OCI-LY7 (cell line): ENCODE data around the gene ANKRD66. TPM values are rescaled to one million over a fixed set of nuclear protein-coding genes. Genes with fewer than 3 reads are reported as not detected.

Experiments
- BruUV-seq: library from RNA; stranded (reverse); fragments of 400-500 nt; replicated peaks from 2 replicates; lab custom pipeline; 2021; lab: Mats Ljungman, UMichigan
- CTCF ChIA-PET: fragments of 300-600 bp; sonication (Branson Sonifier 250); formaldehyde crosslinking; loops from one replicate; lab custom pipeline; 2022; ENCODE audit warnings: antibody characterized with exemption; ENCODE audit not compliant: unreplicated experiment; lab: Charles Lee
- POLR2A ChIA-PET: fragments of 300-600 bp; sonication (Branson Sonifier 250); formaldehyde crosslinking; loops from one replicate; lab custom pipeline; 2022; ENCODE audit warnings: antibody characterized with exemption; lab: Charles Lee
- DNase-seq: peaks from one replicate; pipeline ENCODE4 v3.0.0-alpha.2; 2015; ENCODE audit warnings: low spot score
- H2AFZ ChIP-seq: fragments of 200-600 bp; sonication (generic), shearing (Covaris generic); 2 replicates; pipeline ENCODE4 v1.6.1; 2014; ENCODE audit warnings: mild to moderate bottlenecking, antibody characterized with exemption, low read length, moderate library complexity
- H3K27ac ChIP-seq: fragments of 200-600 bp; sonication (generic); 2 replicates; pipeline ENCODE4 v1.5.1; 2014; ENCODE audit warnings: mixed run types, low read depth, mild to moderate bottlenecking, moderate library complexity, low read length, inconsistent platforms; ENCODE audit not compliant: poor library complexity, severe bottlenecking
- H3K36me3 ChIP-seq: fragments of 200-600 bp; sonication (generic); 2 replicates; pipeline ENCODE4 v1.6.1; 2014; ENCODE audit warnings: mild to moderate bottlenecking, antibody characterized with exemption, low read length, moderate library complexity, mixed read lengths; ENCODE audit not compliant: insufficient read depth
- H3K4me1 ChIP-seq: fragments of 200-600 bp; sonication (generic); 2 replicates; pipeline ENCODE4 v1.5.1; 2014; ENCODE audit warnings: mild to moderate bottlenecking, low read length; ENCODE audit not compliant: insufficient read depth, poor library complexity, severe bottlenecking
- H3K4me2 ChIP-seq: fragments of 200-600 bp; sonication (generic); 2 replicates; pipeline ENCODE4 v1.6.1; 2014; ENCODE audit warnings: mild to moderate bottlenecking, low read length
- H3K4me3 ChIP-seq: fragments of 200-600 bp; sonication (generic); 2 replicates; pipeline ENCODE4 v1.5.1; 2014; ENCODE audit warnings: mild to moderate bottlenecking, low read depth, low read length; ENCODE audit not compliant: poor library complexity, severe bottlenecking
- H3K79me2 ChIP-seq: fragments of 200-600 bp; sonication (generic); 2 replicates; pipeline ENCODE4 v1.6.1; 2016; ENCODE audit warnings: low read depth, mild to moderate bottlenecking, low read length, moderate library complexity, mixed read lengths; ENCODE audit not compliant: insufficient read depth
- H3K9me2 ChIP-seq: fragments of 200-600 bp; sonication (generic); 2 replicates; pipeline ENCODE4 v1.6.1; 2016; ENCODE audit warnings: mild to moderate bottlenecking, low read length, mixed read lengths; ENCODE audit not compliant: insufficient read depth
- H3K9me3 ChIP-seq: fragments of 200-600 bp; sonication (generic); 2 replicates; pipeline ENCODE4 v1.6.1; 2014; ENCODE audit warnings: mild to moderate bottlenecking, mixed run types, low read length, mixed read lengths
- H4K20me1 ChIP-seq: fragments of 200-600 bp; sonication (generic); 2 replicates; pipeline ENCODE4 v1.6.1; 2014; ENCODE audit warnings: mild to moderate bottlenecking, antibody characterized with exemption, low read length, moderate library complexity, mixed read lengths; ENCODE audit not compliant: insufficient read depth
- CTCF ChIP-seq: fragments of 200-600 bp; sonication (generic); conservative IDR thresholded peaks from 2 replicates; pipeline ENCODE4 v1.5.1; 2014; ENCODE audit warnings: mild to moderate bottlenecking, antibody characterized with exemption, low read length, moderate library complexity, mixed read lengths
- EZH2phosphoT487 ChIP-seq: fragments of 200-600 bp; sonication (generic); IDR thresholded peaks from 2 replicates; pipeline ENCODE4 v1.6.1; 2018; ENCODE audit warnings: low read depth, borderline replicate concordance, mild to moderate bottlenecking, mixed run types, antibody characterized with exemption, low read length, moderate library complexity, mixed read lengths
- intact Hi-C: fragments of 100-400 bp; cut with micrococcal nuclease; formaldehyde crosslinking; loops from one replicate; pipeline ENCODE4 v1.10.0; 2022; ENCODE audit not compliant: unreplicated experiment
- total RNA-seq, 2 experiments: library from RNA; depleted of rRNA in 1 of 2; stranded (reverse); fragments of >200 nt in 1 of 2; shearing (Covaris generic) in 1 of 2; gene quantifications; 2 replicates each; pipeline ENCODE4 v1.2.3, GENCODE V29; 2014 to 2022

The ANKRD66 gene
- total RNA-seq, 2 experiments from 2014 or later: not detected

GRCh38 chr6:46795816-46796215 lies 49.1 kb downstream of the ANKRD66 start:
- H3K4me2 ChIP-seq: no peak overlapping the region
- H3K9me2 ChIP-seq: no peaks in the 10 kb centered on the region; the same call in 1 of the 2 replicates
- H3K36me3 ChIP-seq: no peaks in the 10 kb centered on the region
- H3K4me1 ChIP-seq: no peaks in the 10 kb centered on the region
- no peaks in the 10 kb centered on the region for H3K79me2 ChIP-seq
- no peak for TF ChIP-seq CTCF
- TF ChIP-seq EZH2phosphoT487: no peak
- no peak overlapping the region for H3K4me3 ChIP-seq
- H4K20me1 ChIP-seq: no peaks in the 10 kb centered on the region
- H3K27ac ChIP-seq: no peak overlapping the region
- CTCF ChIA-PET: interaction anchor here (0.6 kb wide), 1 partner anchor 18 kb away, joined by 3 read pairs; no protein-coding TSS in a partner anchor
- POLR2A ChIA-PET: no interaction called here
- no peaks in the 10 kb centered on the region for H3K9me3 ChIP-seq
- BruUV-seq: no TSS peak
- no peak overlapping the region for H2AFZ ChIP-seq
- intact Hi-C loops: no loop called here
- DNase-seq: no peak

- ChIA-PET POLR2A (no interaction called here), CTCF (no interaction called here)
- no peaks in the 10 kb centered on the region for H3K79me2 ChIP-seq
- H3K4me1 ChIP-seq: no peaks in the 10 kb centered on the region
- no TSS peak for BruUV-seq
- no peaks in the 10 kb centered on the region for H3K9me2 ChIP-seq
- DNase-seq: no peak
- H3K4me2 ChIP-seq: no peak overlapping the region
- intact Hi-C loops: no loop called here
- H3K4me3 ChIP-seq: no peak overlapping the region
- no peaks in the 10 kb centered on the region for H3K9me3 ChIP-seq
- no peak overlapping the region for H2AFZ ChIP-seq
- TF ChIP-seq EZH2phosphoT487 (no peak), CTCF (no peak)
- H3K27ac ChIP-seq: no peak overlapping the region
- no peaks in the 10 kb centered on the region for H4K20me1 ChIP-seq
- no peaks in the 10 kb centered on the region for H3K36me3 ChIP-seq
These were observed 50.3 kb downstream of the ANKRD66 start for GRCh38 chr6:46796848-46797580.

- CTCF ChIA-PET: no interaction called here
- no peak for DNase-seq
- no peak overlapping the region for H3K4me3 ChIP-seq
- H4K20me1 ChIP-seq: no peaks in the 10 kb centered on the region
- H3K79me2 ChIP-seq: no peaks in the 10 kb centered on the region
- no peaks in the 10 kb centered on the region for H3K36me3 ChIP-seq
- no peak overlapping the region for H2AFZ ChIP-seq
- intact Hi-C loops: no loop called here
- no peaks in the 10 kb centered on the region for H3K9me3 ChIP-seq
- H3K9me2 ChIP-seq: no peaks in the 10 kb centered on the region
- no peak overlapping the region for H3K27ac ChIP-seq
- POLR2A ChIA-PET: no interaction called here
- no TSS peak for BruUV-seq
- no peaks in the 10 kb centered on the region for H3K4me1 ChIP-seq
- TF ChIP-seq CTCF: no peak
- no peak for TF ChIP-seq EZH2phosphoT487
- H3K4me2 ChIP-seq: no peak overlapping the region
These were observed 52.9 kb downstream of the ANKRD66 start for GRCh38 chr6:46799657-46800056.
